HepG2 (cell line): Measurements from ENCODE around the gene CAPN12. TPM values are rescaled to one million over a fixed set of nuclear protein-coding genes. Genes with fewer than 3 reads are reported as not detected.

Source experiments
- AHR ChIP-seq: IDR thresholded peaks from 2 replicates; pipeline ENCODE4 v1.6.1; 2018; ENCODE audit warnings: missing genetic modification reagents, missing compliant biosample characterization
- BATF2 ChIP-seq: sonication (generic); formaldehyde crosslinking; IDR thresholded peaks from 2 replicates; pipeline ENCODE4 v1.8.0; 2022; ENCODE audit warnings: mild to moderate bottlenecking, missing genetic modification reagents, moderate library complexity
- DBP ChIP-seq: sonication (generic); formaldehyde crosslinking; IDR thresholded peaks from 2 replicates; pipeline ENCODE4 v1.4.0; 2020; ENCODE audit warnings: missing genetic modification reagents; ENCODE audit errors: not compliant biosample characterization
- DNMT1 ChIP-seq: sonication (generic); formaldehyde crosslinking; IDR thresholded peaks from 2 replicates; pipeline ENCODE4 v1.5.1; 2020; ENCODE audit warnings: mild to moderate bottlenecking, missing genetic modification reagents
- E2F2 ChIP-seq: sonication (generic); formaldehyde crosslinking; IDR thresholded peaks from 2 replicates; pipeline ENCODE4 v1.4.0; 2020; ENCODE audit warnings: missing genetic modification reagents, borderline replicate concordance
- ETV6 ChIP-seq: sonication (generic); formaldehyde crosslinking; conservative IDR thresholded peaks from 2 replicates; pipeline ENCODE4 v1.4.0; 2020; ENCODE audit warnings: missing genetic modification reagents
- IRF9 ChIP-seq: sonication (generic); formaldehyde crosslinking; IDR thresholded peaks from 2 replicates; pipeline ENCODE4 v1.8.0; 2022; ENCODE audit warnings: missing genetic modification reagents, mild to moderate bottlenecking, borderline replicate concordance
- NCOR1 ChIP-seq: fragments of 200-600 bp; sonication (generic); IDR thresholded peaks from 2 replicates; pipeline ENCODE4 v1.7.0; 2017; ENCODE audit warnings: antibody characterized with exemption, low read length, borderline replicate concordance
- RARA ChIP-seq: IDR thresholded peaks from 2 replicates; pipeline ENCODE4 v1.6.1; 2016; ENCODE audit warnings: missing genetic modification reagents, missing compliant biosample characterization
- SNAI1 ChIP-seq: sonication (generic); formaldehyde crosslinking; IDR thresholded peaks from 2 replicates; pipeline ENCODE4 v1.5.0; 2020; ENCODE audit warnings: mild to moderate bottlenecking, missing genetic modification reagents, borderline replicate concordance
- SNAPC4 ChIP-seq: sonication (generic); formaldehyde crosslinking; IDR thresholded peaks from 2 replicates; pipeline ENCODE4 v1.4.0; 2020; ENCODE audit warnings: mild to moderate bottlenecking, missing genetic modification reagents
- THAP8 ChIP-seq: sonication (generic); formaldehyde crosslinking; IDR thresholded peaks from 2 replicates; pipeline ENCODE4 v1.5.1; 2020; ENCODE audit warnings: missing genetic modification reagents, mild to moderate bottlenecking, borderline replicate concordance
- ZKSCAN8 ChIP-seq: IDR thresholded peaks from 2 replicates; pipeline ENCODE4 v1.6.1; 2016; ENCODE audit warnings: borderline replicate concordance, missing genetic modification reagents, missing compliant biosample characterization
- ZNF275 ChIP-seq: sonication (generic); formaldehyde crosslinking; IDR thresholded peaks from 2 replicates; pipeline ENCODE4 v1.8.0; 2022; ENCODE audit warnings: missing genetic modification reagents, mild to moderate bottlenecking, inconsistent platforms, borderline replicate concordance
- ZNF441 ChIP-seq: sonication (generic); formaldehyde crosslinking; IDR thresholded peaks from 2 replicates; pipeline ENCODE4 v1.7.0; 2021; ENCODE audit warnings: missing genetic modification reagents, borderline replicate concordance
- ZNF615 ChIP-seq: sonication (generic); formaldehyde crosslinking; IDR thresholded peaks from 2 replicates; pipeline ENCODE4 v1.5.0; 2020; ENCODE audit warnings: mild to moderate bottlenecking, missing genetic modification reagents, borderline replicate concordance
- ZNF883 ChIP-seq: sonication (generic); formaldehyde crosslinking; IDR thresholded peaks from 2 replicates; pipeline ENCODE4 v1.5.1; 2020; ENCODE audit warnings: mild to moderate bottlenecking, missing genetic modification reagents; ENCODE audit errors: not compliant biosample characterization
- polyA plus RNA-seq, 8 experiments: library from polyadenylated mRNA; depleted of rRNA in 3 of 8; stranded (reverse) in 7 of 8; unstranded in 1 of 8; fragments of >200 nt; fragmentation: Illumina TruSeq in 4 of 8; extraction: Trizol in 4 of 8; gene quantifications; 2 replicates each; pipeline versions ENCODE4 v1.2.1 to v1.2.3, GENCODE V29; 2011 to 2016; ENCODE audit warnings: low read depth in 4 of 8, missing spikeins in 1 of 8, mixed read lengths in 1 of 8; ENCODE audit not compliant: insufficient read depth in 1 of 8
- total RNA-seq, 5 experiments: library from RNA; depleted of rRNA; stranded (reverse); fragments of >200 nt; fragmentation: Illumina TruSeq; extraction: Trizol; gene quantifications; 2 replicates each; pipeline ENCODE4 v1.2.3, GENCODE V29; 2016; ENCODE audit warnings: low read depth in 1 of 5

Gene CAPN12
- total and polyA plus RNA-seq, 2 of the 13 experiments (the other 11 are each of a cell fraction or from before 2014, with no cell fraction given): 1.6 to 13.6 TPM

GRCh38 chr19:38701455-38702063 is 42.7 kb downstream of the CAPN12 start (continued):
- TF ChIP-seq RARA (CRISPR knock-in tag) (peak; percentile 91), ZNF441 (peak; percentile 59; the same call in 1 of the 2 replicates), ZKSCAN8 (peak; percentile 77; the same call in 1 of the 2 replicates), ETV6 (CRISPR knock-in tag) (peak; percentile 61; the same call in 1 of the 2 replicates), IRF9 (CRISPR knock-in tag) (peak; percentile 76; the same call in 1 of the 2 replicates), BATF2 (CRISPR knock-in tag) (no peak), DNMT1 (CRISPR knock-in tag) (no peak), NCOR1 (peak; percentile 99), ZNF275 (no peak), SNAI1 (no peak), SNAPC4 (no peak), AHR (CRISPR knock-in tag) (no peak), THAP8 (CRISPR knock-in tag) (no peak), E2F2 (no peak), DBP (CRISPR knock-in tag) (no peak), ZNF615 (CRISPR knock-in tag) (no peak), ZNF883 (peak; percentile 40)
